SH-SY5Y (cell line): ENCODE measurements around the gene EIF4G3.

Experiments used
- GATA2 ChIP-seq: IDR thresholded peaks from 2 replicates; pipeline ENCODE4 v1.6.1; 2011; ENCODE audit warnings: mild to moderate bottlenecking, low read depth, low read length
- GATA3 ChIP-seq: IDR thresholded peaks from 2 replicates; pipeline ENCODE4 v1.6.1; 2011; ENCODE audit warnings: low read depth, mild to moderate bottlenecking, low read length, moderate library complexity

EIF4G3 gene

DNA sequence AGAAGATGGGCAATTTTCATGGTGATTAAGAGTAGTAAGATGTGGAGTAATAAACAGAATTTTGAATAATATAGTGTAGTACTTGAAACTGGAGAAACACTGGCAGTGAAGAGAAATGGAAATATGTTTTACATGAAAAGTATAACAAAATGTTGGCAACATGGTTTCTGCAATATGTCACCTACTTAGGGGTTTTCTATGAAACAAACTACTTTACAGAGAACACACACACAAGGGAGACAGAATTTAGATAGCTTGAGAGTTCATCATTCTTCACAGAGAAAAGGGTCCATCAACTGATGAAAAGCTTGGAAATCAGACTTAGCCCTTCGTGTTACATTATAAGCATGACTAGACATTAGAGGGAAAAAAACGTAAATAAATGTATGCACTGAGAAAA, 135.2 kb downstream of the EIF4G3 start:
- TF ChIP-seq GATA3 (no peak), GATA2 (no peak)

GRCh38 chr1:21037091-21037490, 139.6 kb downstream of the EIF4G3 start:
- no peak for TF ChIP-seq GATA2
- TF ChIP-seq GATA3: no peak

GRCh38 chr1:21035794-21036193, 140.9 kb downstream of the EIF4G3 start:
- TF ChIP-seq GATA2 (no peak), GATA3 (no peak)

DNA sequence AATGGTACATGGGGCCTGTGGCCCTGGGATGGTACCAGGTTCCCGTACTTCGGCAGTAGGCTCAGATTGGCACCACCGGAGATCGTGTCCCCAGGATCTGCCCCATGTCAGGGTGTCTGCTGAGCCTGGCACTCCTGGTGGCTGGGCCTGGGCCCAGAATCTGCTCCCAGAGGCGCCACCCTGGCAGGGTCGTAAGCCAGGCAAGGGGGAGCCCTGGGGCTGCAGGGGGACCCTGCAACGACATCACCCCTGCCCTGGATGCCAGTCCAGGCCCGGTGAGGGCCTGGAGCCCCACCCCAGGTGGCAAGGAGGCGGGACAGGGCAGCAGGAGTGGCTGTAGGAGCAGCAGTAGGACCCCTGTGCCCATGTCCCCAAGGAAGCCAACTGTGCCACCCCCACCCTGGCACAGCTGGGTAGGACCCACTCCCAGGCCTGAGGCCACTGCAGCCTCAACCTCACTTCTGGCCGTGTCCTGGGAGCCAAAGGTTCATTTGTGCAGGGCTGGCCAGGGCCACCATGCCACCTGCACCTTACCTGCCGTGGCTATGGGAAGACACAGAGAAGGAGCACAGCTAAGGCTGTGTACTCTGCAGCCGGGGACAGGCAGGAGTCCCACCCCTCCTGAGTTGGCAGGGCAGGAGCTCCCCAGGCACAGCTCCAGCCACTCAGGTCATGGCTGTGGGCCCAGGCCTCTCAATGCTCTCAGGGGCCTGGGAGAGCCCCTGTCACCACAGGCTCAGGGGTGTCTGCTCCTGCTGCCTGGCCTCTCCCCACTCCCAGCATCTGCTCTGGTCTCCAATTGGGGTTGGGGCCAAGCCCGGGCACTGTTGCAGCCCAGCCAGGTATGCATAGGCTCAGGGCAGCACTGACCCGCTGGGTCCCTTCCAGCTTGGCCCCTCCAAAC, 141.7 kb downstream of the EIF4G3 start:
- TF ChIP-seq GATA2 (no peak), GATA3 (no peak)

GRCh38 chr1:21032741-21033140, 144.0 kb downstream of the EIF4G3 start:
- TF ChIP-seq GATA2 (no peak), GATA3 (no peak)

GRCh38 chr1:21030181-21030580, 146.5 kb downstream of the EIF4G3 start:
- TF ChIP-seq GATA3 (no peak), GATA2 (no peak)

DNA sequence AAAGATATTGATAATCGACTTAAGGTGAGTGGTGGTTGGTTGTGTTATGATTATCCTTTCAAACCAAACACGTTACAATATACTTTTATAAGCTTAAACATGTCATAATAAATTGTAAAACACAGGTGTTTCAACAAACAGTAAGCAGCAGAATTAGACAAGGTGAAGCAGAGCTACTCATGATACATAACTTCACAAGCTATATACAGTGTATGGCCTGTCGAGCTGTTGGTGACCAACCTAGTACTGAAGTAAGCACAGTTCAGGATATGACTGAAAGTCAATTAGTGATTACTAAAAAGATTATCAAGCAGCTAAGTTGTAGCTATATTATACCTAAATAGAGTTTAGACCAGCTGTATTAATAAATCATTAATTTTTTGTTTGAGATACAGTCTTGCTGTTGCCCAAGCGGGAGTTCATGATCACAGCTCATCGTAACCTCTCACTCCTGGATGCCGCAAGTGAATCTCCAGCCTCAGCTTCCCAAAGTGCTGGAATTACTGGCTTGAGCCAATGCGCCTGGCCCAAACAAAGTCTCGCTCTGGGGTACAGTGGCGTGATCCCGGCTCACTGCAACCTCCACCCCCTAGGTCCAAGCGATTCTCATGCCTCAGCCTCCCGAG, 148.1 kb downstream of the EIF4G3 start:
- TF ChIP-seq GATA2 (no peak), GATA3 (no peak)

DNA sequence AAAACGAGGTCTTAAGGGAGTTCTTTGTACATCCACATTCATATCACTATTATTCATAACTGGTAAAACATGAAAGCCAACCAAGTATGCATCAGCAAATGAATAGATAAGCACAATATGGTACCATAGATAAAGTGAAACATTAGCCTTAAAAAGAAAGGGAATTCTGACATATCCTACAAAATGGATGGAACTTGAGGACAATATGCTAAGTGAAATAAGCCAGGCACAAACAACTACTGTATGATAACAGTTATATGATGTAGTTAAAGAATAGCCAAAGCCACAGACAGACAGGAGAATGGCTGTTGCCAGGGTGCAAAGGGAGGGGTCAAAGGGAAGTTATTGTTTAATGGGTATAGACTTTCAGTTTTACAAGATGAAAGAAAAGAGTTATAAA, 148.9 kb downstream of the EIF4G3 start:
- TF ChIP-seq GATA3 (no peak), GATA2 (no peak)

- no peak for TF ChIP-seq GATA3
- TF ChIP-seq GATA2: no peak
Observed at GRCh38 chr1:21024918-21025317, 151.8 kb downstream of the EIF4G3 start.

DNA sequence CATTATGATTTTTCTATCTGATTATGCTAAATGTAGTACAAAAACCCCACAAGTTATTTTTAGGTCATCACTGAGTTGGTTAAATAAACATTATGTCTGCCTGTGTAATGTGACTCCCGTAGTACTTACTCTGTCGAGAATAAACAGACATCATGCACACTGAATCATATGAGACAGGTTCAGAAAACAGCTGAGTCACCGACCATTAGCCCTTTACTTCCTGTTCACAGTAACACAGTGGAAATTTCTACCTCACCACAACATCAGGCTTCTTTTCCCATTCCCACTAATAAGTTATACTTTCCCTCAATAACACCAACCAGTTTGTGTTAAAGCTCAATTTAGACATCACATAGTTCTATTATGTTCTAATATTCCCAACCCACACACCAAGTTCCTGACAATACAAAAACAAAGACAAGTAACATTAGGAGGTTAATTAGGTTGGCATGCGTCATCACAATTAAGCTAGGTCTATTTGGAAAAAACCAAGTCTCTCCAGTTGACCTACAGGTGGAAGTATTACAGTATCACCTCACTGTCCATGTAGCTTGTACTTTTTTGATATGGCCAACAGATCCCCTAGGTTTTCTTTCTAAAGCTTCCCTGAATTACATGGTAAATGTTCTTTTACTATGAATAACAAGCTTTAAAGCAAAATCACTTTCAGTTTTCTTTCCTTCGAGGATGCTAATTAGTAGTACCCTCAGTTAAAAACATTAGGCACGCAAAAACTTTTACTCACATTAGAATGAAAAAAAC, 154.2 kb downstream of the EIF4G3 start:
- TF ChIP-seq GATA2 (no peak), GATA3 (no peak)

DNA sequence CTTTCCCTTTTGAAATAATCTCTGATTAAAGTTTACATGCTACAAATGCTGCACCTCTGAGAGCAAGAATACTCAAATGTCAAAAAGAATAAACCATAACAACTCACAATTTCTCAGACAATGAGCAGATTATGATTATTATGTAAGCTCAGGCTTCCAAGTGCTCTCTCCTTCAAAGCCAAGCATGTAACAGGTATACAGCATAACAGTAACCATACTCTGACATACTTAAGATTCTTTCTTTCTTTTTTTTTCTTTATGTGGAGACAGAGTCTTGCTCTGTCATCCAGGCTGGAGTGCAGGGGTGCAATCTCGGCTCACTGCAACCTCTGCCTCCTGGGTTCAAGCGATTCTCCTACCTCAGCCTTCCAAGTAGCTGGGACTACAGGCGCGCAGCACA, 155.4 kb downstream of the EIF4G3 start:
- TF ChIP-seq GATA3 (no peak), GATA2 (no peak)

DNA sequence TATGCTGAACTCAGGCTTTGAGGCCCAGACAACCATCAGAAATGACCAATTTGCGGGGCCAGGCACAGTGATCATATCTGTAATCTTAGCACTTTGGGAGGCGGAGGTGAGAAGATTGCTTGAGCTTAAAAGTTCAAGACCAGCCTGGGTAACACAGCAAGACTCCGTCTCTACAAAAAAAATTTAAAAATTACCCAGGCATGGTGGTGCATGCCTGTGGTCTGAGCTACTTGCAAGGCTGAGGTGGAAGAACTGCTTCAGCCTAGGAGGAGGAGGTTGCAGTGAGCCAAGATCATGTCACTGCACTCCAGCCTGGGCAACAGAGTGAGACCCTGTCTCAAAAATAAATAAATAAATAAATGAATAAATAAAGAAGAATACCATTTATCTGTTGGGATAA, 156.5 kb downstream of the EIF4G3 start:
- TF ChIP-seq GATA3: no peak
- TF ChIP-seq GATA2: no peak

- TF ChIP-seq GATA3 (no peak), GATA2 (no peak)
Observed at GRCh38 chr1:21018673-21019072, 158.0 kb downstream of the EIF4G3 start.

DNA sequence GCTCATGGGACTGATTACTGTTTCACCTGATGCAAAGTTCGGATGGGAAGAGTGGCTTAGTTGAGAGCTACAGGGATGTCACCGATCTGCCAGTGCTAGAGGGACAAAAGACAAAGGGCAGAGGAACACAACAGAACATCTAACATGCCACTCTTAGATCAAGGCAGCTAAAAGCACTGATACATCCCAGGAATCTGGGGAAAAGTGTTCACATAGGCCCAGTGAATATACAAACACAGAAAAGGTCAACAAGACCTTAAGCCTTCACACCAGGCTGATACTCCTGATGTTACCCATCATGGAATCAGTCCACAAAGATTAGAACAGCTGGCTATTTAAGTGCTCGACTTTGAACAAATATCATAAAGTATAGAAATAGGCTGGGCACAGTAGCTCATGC, 163.2 kb downstream of the EIF4G3 start:
- TF ChIP-seq GATA3 (no peak), GATA2 (no peak)
